Heart right ventricle (tissue), 16 donors: ENCODE data around the gene KAT7. TPM values are rescaled to one million over a fixed set of nuclear protein-coding genes. Genes with fewer than 3 reads are reported as not detected.

Source experiments
- ATAC-seq, 8 donors: fragments of 200-7000 bp; cut with Tn5 transposase; one replicate each; pipeline ENCODE4 v1.9.1; 2020; ENCODE audit warnings: mild to moderate bottlenecking in 8 of 8, moderate library complexity in 8 of 8, moderate number of reproducible peaks in 1 of 8
- DNase-seq, 2 donors: peaks; one replicate each; pipeline ENCODE4 v3.0.0-alpha.2; 2020
- H3K27ac ChIP-seq, 10 donors: fragments of 200-600 bp; sonication (generic) in 2 of 10; one replicate each; pipeline versions ENCODE4 v1.5.0 to v1.8.0; 2020 to 2022; ENCODE audit warnings: mild to moderate bottlenecking in 3 of 10
- H3K27me3 ChIP-seq, 7 donors: fragments of 200-600 bp; one replicate each; pipeline ENCODE4 v1.8.0; 2021 to 2022; ENCODE audit warnings: mild to moderate bottlenecking in 2 of 7
- H3K36me3 ChIP-seq, 9 donors: fragments of 200-600 bp; sonication (generic) in 1 of 9; one replicate each; pipeline versions ENCODE4 v1.5.0 to v1.8.0; 2020 to 2022; ENCODE audit warnings: mild to moderate bottlenecking in 2 of 9
- H3K4me1 ChIP-seq, 9 donors: fragments of 200-600 bp; sonication (generic) in 1 of 9; one replicate each; pipeline versions ENCODE4 v1.5.0 to v1.8.0; 2020 to 2022; ENCODE audit warnings: mild to moderate bottlenecking in 4 of 9
- H3K4me3 ChIP-seq, 10 donors: fragments of 200-600 bp; sonication (generic) in 2 of 10; one replicate each; pipeline versions ENCODE4 v1.5.0 to v1.8.0; 2020 to 2022; ENCODE audit warnings: mild to moderate bottlenecking in 7 of 10, moderate library complexity in 2 of 10
- H3K9me3 ChIP-seq, 11 donors: fragments of 200-600 bp in 10 of 11; sonication (generic) in 2 of 11; one replicate each; pipeline versions ENCODE4 v1.5.0 to v1.8.0; 2013 to 2022; ENCODE audit warnings: mild to moderate bottlenecking in 2 of 11, control low read depth in 1 of 11, moderate library complexity in 1 of 11
- CTCF ChIP-seq, 9 donors: fragments of 200-600 bp; sonication (generic) in 2 of 9; IDR thresholded peaks; one replicate each; pipeline versions ENCODE4 v1.5.0 to v1.8.0; 2021 to 2022; ENCODE audit warnings: antibody characterized with exemption in 9 of 9, mild to moderate bottlenecking in 5 of 9, moderate library complexity in 1 of 9
- WGBS, 2 donors: extraction: QIAGEN DNeasy Blood & Tissue Kit; methylation state at CpG; one replicate each; pipeline ENCODE4 v1.1.7; 2013; ENCODE audit warnings: inconsistent platforms in 1 of 2; 5-methylcytosine and 5-hydroxymethylcytosine counted together
- intact Hi-C, 10 donors: fragments of 100-400 bp; cut with DNase I; formaldehyde crosslinking; loops; one replicate each; pipeline versions ENCODE4 v1.11.1 to v1.14.2; 2022
- polyA plus RNA-seq, 2 donors: library from polyadenylated mRNA; stranded (reverse); fragments of 200-250 nt; gene quantifications; one replicate each; pipeline ENCODE4 v1.2.3, GENCODE V29; 2013
- total RNA-seq, 10 donors: library from RNA; stranded (reverse); fragmentation: NEBNext Ultra II Directional in 3 of 10; extraction: Animal tissue kit (Norgen Biotek cat#: 25700) in 3 of 10; gene quantifications; one replicate each; pipeline versions ENCODE4 v1.2.1 to v1.2.4, GENCODE V29; 2021 to 2023
- donor health status: Arrhythmogenic right ventricular cardiomyopathy.
- donor health status: ischemic (EF 13 %, LVEDD 7.1; RV severe dilation, severe dysfunction).
- donor health status: healthy with polysubstance abuse.
- donor health status: DM: no; HTN: yes; CAD: no.
- donor health status: DM: no; HTN: no; CAD: no.
- donor health status: ischemic (EF 25% LVEDD 6.9; RV normal size, moderate dysfunction).
- donor health status: ischemic (EF 25% LVEDD 5.7; RV mildly dilated, moderate dysfunction).
- donor health status: healthy.
- donor health status: DM: yes; HTN: yes; CAD: no.
- donor health status: Ischemic cardiomyopathy.
- donor health status: ischemic (EF 35%, LVEDD 5.7; RV mildly dilated, moderate dysfunction).
- donor health status: nonischemic (EF 11% LVEDD 7.7; RV severe dilation, severe dysfunction).
- donor health status: DM: yes; HTN: yes; CAD: no.
- donor health status: PGD.
- donor health status: ischemic (EF 29% LVEDD 5.4; RV normal size, mild dysfunction).
- donor health status: nonischemic (EF 23%, LVEDD 6.1; RV moderate dilation, normal function).

KAT7 gene
- total and polyA plus RNA-seq, 12 donors = 5.9 to 81.3 (median 60.5) TPM

GRCh38 chr17:49741692-49742076 is 46.8 kb upstream of the KAT7 start:
- no peak for TF ChIP-seq CTCF (IDR thresholded peaks at IDR 0.05)
- WGBS, 2 donors = 66 to 72% methylated on average over 3 of the region's 3 CpGs
- Histone ChIP-seq H3K9me3 (no peaks in the 10 kb centered on the region), H3K27me3 (no peaks in the 10 kb centered on the region), H3K4me1 (peaks cover 18 to 97% (median 77%) of the 10 kb centered on the region in 9 donors), H3K36me3 (no peaks in the 10 kb centered on the region), H3K27ac (peak overlapping the region in 9 of 10 donors; percentile 2 to 87 (median 69)), H3K4me3 (peak overlapping the region in 2 of 10 donors; percentile 3 to 42)
- DNase-seq (no peak), ATAC-seq (peak in 1 of 8 donors; percentile 22)
- intact Hi-C loops = loop anchor here in 1 of 10 donors (2.0 kb wide), 1 partner anchor 21 kb away; no protein-coding TSS in a partner anchor

- peak in 4 of 8 donors; percentile 25 to 45 (median 34) for ATAC-seq
- TF ChIP-seq CTCF (IDR thresholded peaks at IDR 0.05) = no peak
- Histone ChIP-seq H3K4me3 (peak overlapping the region in 1 of 10 donors; percentile 42), H3K9me3 (no peaks in the 10 kb centered on the region), H3K27me3 (no peaks in the 10 kb centered on the region), H3K27ac (peak overlapping the region in 9 of 10 donors; percentile 2 to 87 (median 69)), H3K4me1 (peaks cover 18 to 100% (median 82%) of the 10 kb centered on the region in 9 donors), H3K36me3 (no peaks in the 10 kb centered on the region)
- 16 to 31% methylated on average over 1 of the region's 1 CpG for WGBS, 2 donors
- intact Hi-C loops = loop anchor here in 1 of 10 donors (2.0 kb wide), 1 partner anchor 21 kb away; no protein-coding TSS in a partner anchor
- DNase-seq = no peak
Measured at GRCh38 chr17:49742166-49742638, 46.3 kb upstream of the KAT7 start.

- H3K9me3 ChIP-seq = no peaks in the 10 kb centered on the region
- peak overlapping the region in 2 of 10 donors; percentile 32 to 87 for H3K27ac ChIP-seq
- ATAC-seq (no peak), DNase-seq (no peak)
- H3K36me3 ChIP-seq = no peaks in the 10 kb centered on the region
- intact Hi-C loops = no loop called here
- H3K4me1 ChIP-seq = peaks cover 10 to 96% (median 62%) of the 10 kb centered on the region in 9 donors
- no peak overlapping the region for H3K4me3 ChIP-seq
- TF ChIP-seq CTCF (IDR thresholded peaks at IDR 0.05) = no peak
- 67 to 70% methylated on average over 1 of the region's 1 CpG for WGBS, 2 donors
- no peaks in the 10 kb centered on the region for H3K27me3 ChIP-seq
Measured at GRCh38 chr17:49745175-49746139, 43.0 kb upstream of the KAT7 start.

GRCh38 chr17:49746791-49747490 is 41.5 kb upstream of the KAT7 start:
- peak in 1 of 8 donors; percentile 37 for ATAC-seq
- peaks cover 3 to 81% (median 49%) of the 10 kb centered on the region in 9 donors for H3K4me1 ChIP-seq
- TF ChIP-seq CTCF (IDR thresholded peaks at IDR 0.05) = no peak
- no peaks in the 10 kb centered on the region for H3K9me3 ChIP-seq
- no peak for DNase-seq
- no peaks in the 10 kb centered on the region for H3K36me3 ChIP-seq
- no peak overlapping the region for H3K4me3 ChIP-seq
- peak overlapping the region in 2 of 10 donors; percentile 1 to 87 for H3K27ac ChIP-seq
- intact Hi-C loops = no loop called here
- WGBS, 2 donors = 73 to 75% methylated on average over 5 of the region's 5 CpGs
- H3K27me3 ChIP-seq = no peaks in the 10 kb centered on the region
